HEK293 (cell line): ENCODE measurements around the gene CKS1B.

Experiments used
- FEZF1 ChIP-seq: fragments of 450-650 bp; formaldehyde crosslinking; IDR thresholded peaks from 2 replicates; pipeline ENCODE4 v1.5.1; 2016; ENCODE audit warnings: missing biosample characterization, missing genetic modification characterization
- GFI1B ChIP-seq: fragments of 450-650 bp; formaldehyde crosslinking; IDR thresholded peaks from 2 replicates; pipeline ENCODE4 v1.5.1; 2016; ENCODE audit warnings: missing biosample characterization, missing genetic modification characterization
- HOXA7 ChIP-seq: sonication (generic); formaldehyde crosslinking; IDR thresholded peaks from 2 replicates; pipeline ENCODE4 v1.8.1; 2022; ENCODE audit warnings: missing genetic modification reagents, borderline replicate concordance
- PRDM1 ChIP-seq: fragments of 450-650 bp; formaldehyde crosslinking; IDR thresholded peaks from 2 replicates; pipeline ENCODE4; 2016; ENCODE audit warnings: missing biosample characterization, missing genetic modification characterization
- PRDM2 ChIP-seq: fragments of 450-650 bp; formaldehyde crosslinking; IDR thresholded peaks from 2 replicates; pipeline ENCODE4 v1.5.1; 2016; ENCODE audit warnings: missing biosample characterization, missing genetic modification characterization, borderline replicate concordance
- PRDM6 ChIP-seq: fragments of 450-650 bp; formaldehyde crosslinking; IDR thresholded peaks from 2 replicates; pipeline ENCODE4 v1.5.1; 2017; ENCODE audit warnings: missing biosample characterization, missing genetic modification characterization
- REPIN1 ChIP-seq: fragments of 450-650 bp; formaldehyde crosslinking; IDR thresholded peaks from 2 replicates; pipeline ENCODE4 v1.5.1; 2017; ENCODE audit warnings: missing biosample characterization, missing genetic modification characterization, low read depth
- SP3 ChIP-seq: fragments of 450-650 bp; formaldehyde crosslinking; IDR thresholded peaks from 2 replicates; pipeline ENCODE4 v1.5.1; 2016; ENCODE audit warnings: missing biosample characterization, missing genetic modification characterization
- WT1 ChIP-seq: fragments of 450-650 bp; formaldehyde crosslinking; IDR thresholded peaks from 2 replicates; pipeline ENCODE4 v1.5.1; 2016; ENCODE audit warnings: missing biosample characterization, missing genetic modification characterization
- ZBTB10 ChIP-seq: fragments of 450-650 bp; formaldehyde crosslinking; IDR thresholded peaks from 2 replicates; pipeline ENCODE4 v1.5.1; 2016; ENCODE audit warnings: missing biosample characterization, missing genetic modification characterization
- ZBTB17 ChIP-seq: fragments of 450-650 bp; formaldehyde crosslinking; IDR thresholded peaks from 2 replicates; pipeline ENCODE4 v1.5.1; 2016; ENCODE audit warnings: missing biosample characterization, missing genetic modification characterization
- ZBTB8A ChIP-seq: fragments of 450-650 bp; formaldehyde crosslinking; IDR thresholded peaks from 2 replicates; pipeline ENCODE4 v1.5.1; 2016; ENCODE audit warnings: missing biosample characterization, missing genetic modification characterization
- ZIC2 ChIP-seq: fragments of 450-650 bp; formaldehyde crosslinking; IDR thresholded peaks from 2 replicates; pipeline ENCODE4 v1.5.1; 2016; ENCODE audit warnings: missing biosample characterization, missing genetic modification characterization
- ZNF138 ChIP-seq: fragments of 450-650 bp; formaldehyde crosslinking; IDR thresholded peaks from 2 replicates; pipeline ENCODE4 v1.5.1; 2016; ENCODE audit warnings: missing biosample characterization, missing genetic modification characterization, borderline replicate concordance
- ZNF140 ChIP-seq: fragments of 450-650 bp; formaldehyde crosslinking; IDR thresholded peaks from 2 replicates; pipeline ENCODE4 v1.5.1; 2016; ENCODE audit warnings: missing biosample characterization, missing genetic modification characterization
- ZNF221 ChIP-seq: fragments of 450-650 bp; formaldehyde crosslinking; IDR thresholded peaks from 2 replicates; pipeline ENCODE4 v1.5.1; 2017; ENCODE audit warnings: missing biosample characterization, missing genetic modification characterization, borderline replicate concordance
- ZNF24 ChIP-seq: fragments of 450-650 bp; formaldehyde crosslinking; IDR thresholded peaks from 2 replicates; pipeline ENCODE4 v1.5.1; 2016; ENCODE audit warnings: missing biosample characterization, missing genetic modification characterization
- ZNF37A ChIP-seq: fragments of 450-650 bp; IDR thresholded peaks from 2 replicates; pipeline ENCODE4 v1.5.1; 2018; ENCODE audit warnings: missing biosample characterization, missing genetic modification characterization
- ZNF391 ChIP-seq: fragments of 450-650 bp; formaldehyde crosslinking; IDR thresholded peaks from 2 replicates; pipeline ENCODE4 v1.5.1; 2016; ENCODE audit warnings: low read depth, missing biosample characterization, missing genetic modification characterization, borderline replicate concordance
- ZNF558 ChIP-seq: fragments of 450-650 bp; formaldehyde crosslinking; IDR thresholded peaks from 2 replicates; pipeline ENCODE4 v1.5.1; 2016; ENCODE audit warnings: missing biosample characterization, missing genetic modification characterization
- ZNF580 ChIP-seq: fragments of 450-650 bp; formaldehyde crosslinking; IDR thresholded peaks from 2 replicates; pipeline ENCODE4 v1.5.1; 2016; ENCODE audit warnings: missing biosample characterization, missing genetic modification characterization
- ZNF596 ChIP-seq: fragments of 450-650 bp; IDR thresholded peaks from 2 replicates; pipeline ENCODE4 v1.5.0; 2018; ENCODE audit warnings: missing biosample characterization, mild to moderate bottlenecking, missing genetic modification characterization, moderate library complexity
- ZNF777 ChIP-seq: fragments of 450-650 bp; formaldehyde crosslinking; IDR thresholded peaks from 2 replicates; pipeline ENCODE4 v1.5.1; 2017; ENCODE audit warnings: missing biosample characterization, missing genetic modification characterization, borderline replicate concordance
- ZSCAN16 ChIP-seq: fragments of 450-650 bp; formaldehyde crosslinking; IDR thresholded peaks from 2 replicates; pipeline ENCODE4 v1.5.1; 2016; ENCODE audit warnings: missing biosample characterization, missing genetic modification characterization
- ZSCAN18 ChIP-seq: fragments of 450-650 bp; formaldehyde crosslinking; IDR thresholded peaks from 2 replicates; pipeline ENCODE4 v1.5.1; 2016; ENCODE audit warnings: missing biosample characterization, missing genetic modification characterization
- ZSCAN5A ChIP-seq: fragments of 450-650 bp; formaldehyde crosslinking; IDR thresholded peaks from 2 replicates; pipeline ENCODE4 v1.5.1; 2016; ENCODE audit warnings: missing biosample characterization, missing genetic modification characterization

The CKS1B gene

GRCh38 chr1:155000726-155001424, 26.4 kb downstream of the CKS1B start (continued):
- peak; percentile 96 for TF ChIP-seq ZBTB8A
- TF ChIP-seq PRDM2 (tag by site-specific recombination), result 0 out of 2 replicates have a peak, but pooled peaks have one; percentile 57
- TF ChIP-seq ZNF558 (tag by site-specific recombination), result peak; percentile 68
- TF ChIP-seq GFI1B (tag by site-specific recombination), result peak; percentile 45; the same call in 1 of the 2 replicates
- peak; percentile 97 for TF ChIP-seq ZNF391 (tag by site-specific recombination)
- peak; percentile 96 for TF ChIP-seq ZBTB17
- peak; percentile 57 for TF ChIP-seq PRDM1 (tag by site-specific recombination)
- peak; percentile 93 for TF ChIP-seq WT1
- TF ChIP-seq ZBTB10 (tag by site-specific recombination), result peak; percentile 100
- no peak for TF ChIP-seq ZNF140 (tag by site-specific recombination)
- TF ChIP-seq PRDM6 (tag by site-specific recombination), result peak; percentile 29; the same call in 1 of the 2 replicates
- peak; percentile 89 for TF ChIP-seq ZIC2 (tag by site-specific recombination)
- peak; percentile 91 for TF ChIP-seq ZNF580 (tag by site-specific recombination)
- no peak; the same call in 1 of the 2 replicates for TF ChIP-seq ZNF37A (tag by site-specific recombination)
- TF ChIP-seq REPIN1 (tag by site-specific recombination), result 0 out of 2 replicates have a peak, but pooled peaks have one; percentile 70
- TF ChIP-seq ZNF596 (tag by site-specific recombination), result no peak
- no peak for TF ChIP-seq ZNF777 (tag by site-specific recombination)
- no peak for TF ChIP-seq ZNF138 (tag by site-specific recombination)
- 0 out of 2 replicates have a peak, but pooled peaks have one; percentile 61 for TF ChIP-seq ZSCAN5A
- TF ChIP-seq ZNF221 (tag by site-specific recombination), result no peak
- TF ChIP-seq ZNF24, result peak; percentile 97
- peak; percentile 94; the same call in 1 of the 2 replicates for TF ChIP-seq ZSCAN18
- no peak for TF ChIP-seq HOXA7 (CRISPR knock-in tag)
- peak; percentile 33; the same call in 1 of the 2 replicates for TF ChIP-seq FEZF1
- TF ChIP-seq SP3 (tag by site-specific recombination), result peak; percentile 86
- TF ChIP-seq ZSCAN16 (tag by site-specific recombination), result no peak
